Measurements from ENCODE around the gene SLC35E2B.
A peak's percentile ranks its signal among the peaks of the same experiment; 100 is the strongest.
"Not testable (repeated sequence)": the region's sequence is repeated elsewhere in the genome, so short reads cannot be mapped to it uniquely, and the experiment has no call there.

Gene SLC35E2B

DNA sequence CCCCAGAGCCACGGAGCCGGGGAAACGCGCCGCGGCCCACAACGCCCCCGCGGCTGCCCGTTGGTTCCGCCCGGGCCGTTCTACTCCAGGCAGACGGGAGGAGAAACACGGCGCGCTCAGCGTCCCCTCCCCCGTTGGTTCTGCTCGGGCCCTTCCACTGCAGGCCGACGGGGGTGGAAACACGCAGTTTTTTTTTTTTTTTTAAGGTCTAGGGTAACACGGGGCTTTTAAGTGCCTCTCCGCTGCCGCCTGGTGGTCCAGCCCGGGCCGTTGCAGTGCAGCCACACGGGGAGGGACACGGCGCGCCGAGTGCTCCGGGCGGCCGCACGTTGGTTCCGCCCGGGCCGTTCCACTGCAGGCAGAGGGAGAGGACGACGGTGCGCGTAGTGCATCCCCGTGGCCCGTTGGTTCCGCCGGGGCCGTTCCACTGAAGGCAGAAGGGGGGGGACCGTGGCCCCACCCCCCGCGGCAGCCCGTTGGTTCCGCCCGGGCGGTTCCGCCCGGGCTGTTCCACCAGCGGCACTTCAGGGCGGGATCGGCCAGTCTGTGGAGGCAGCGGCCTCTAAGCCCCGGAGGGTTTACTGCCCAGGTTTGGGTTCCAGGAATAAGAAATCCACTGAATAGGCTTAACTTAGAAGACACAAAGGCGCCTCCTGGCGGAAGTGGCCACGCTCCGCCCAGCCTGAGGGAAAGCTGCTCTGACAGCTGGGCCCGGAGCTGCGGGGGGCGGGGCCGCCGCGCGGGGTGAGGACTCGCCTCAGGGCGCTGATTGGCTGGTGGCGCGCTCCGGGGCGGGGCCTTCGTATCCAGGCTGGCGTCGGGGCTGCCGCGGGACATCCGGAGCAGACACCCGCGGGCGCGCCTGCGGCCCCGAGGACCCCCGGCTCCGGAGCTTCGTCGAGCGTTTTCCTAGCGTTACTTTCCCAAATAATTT is at the start of gene SLC35E2B:
Gene SLC35E2B, minus strand, starts transcription at position 82 of the 934 bp plus-strand sequence. CDS start 16,096 bp downstream, outside the sequence.
- peak; percentile 87 for DNase-seq

DNA sequence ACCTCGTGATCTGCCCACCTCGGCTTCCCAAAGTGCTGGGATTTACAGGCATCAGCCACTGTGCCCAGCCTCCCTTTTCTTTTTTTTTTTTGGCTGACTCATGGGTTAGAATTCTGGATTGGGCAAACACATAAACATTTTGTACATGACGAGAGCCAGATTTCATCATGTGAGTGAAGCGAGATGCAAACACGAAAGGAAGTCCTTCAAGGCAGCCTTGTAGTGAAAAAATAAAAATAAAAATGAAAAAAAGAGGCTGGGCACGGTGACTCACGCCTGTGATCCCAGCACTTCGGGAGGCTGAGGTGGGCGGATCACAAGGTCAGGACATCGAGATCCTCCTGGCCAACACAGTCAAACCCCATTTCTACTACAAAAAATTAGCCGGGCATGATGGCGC is 48.4 kb upstream of the SLC35E2B start:
- DNase-seq = not testable (repeated sequence)

DNA sequence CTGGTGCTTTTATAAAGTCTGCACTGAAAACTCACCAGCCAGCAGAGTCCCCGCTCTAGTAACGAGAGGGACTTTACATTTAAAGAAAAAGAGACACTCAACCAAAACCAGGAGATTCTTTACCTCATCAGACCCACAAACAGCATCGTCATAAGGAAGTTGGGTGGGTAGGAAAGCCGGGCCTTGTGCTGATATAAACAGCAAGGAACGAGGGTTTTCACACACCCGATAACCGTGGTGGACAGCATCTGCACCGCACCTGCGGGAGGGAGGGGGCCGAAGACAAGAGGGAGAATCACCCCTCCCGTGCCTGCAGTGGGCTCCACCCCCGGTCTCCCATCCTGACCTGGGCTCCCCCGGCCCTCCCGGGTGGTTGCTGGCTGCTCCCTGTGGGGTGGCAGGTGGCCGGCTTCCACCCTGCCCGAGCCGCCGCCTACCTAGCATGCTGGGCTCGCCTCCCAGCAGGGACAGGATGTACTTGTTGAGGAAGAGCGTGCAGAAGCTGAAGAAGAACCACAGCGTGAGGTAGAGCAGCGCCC is 46.3 kb upstream of the SLC35E2B start:
- DNase-seq = not testable (repeated sequence)

DNA sequence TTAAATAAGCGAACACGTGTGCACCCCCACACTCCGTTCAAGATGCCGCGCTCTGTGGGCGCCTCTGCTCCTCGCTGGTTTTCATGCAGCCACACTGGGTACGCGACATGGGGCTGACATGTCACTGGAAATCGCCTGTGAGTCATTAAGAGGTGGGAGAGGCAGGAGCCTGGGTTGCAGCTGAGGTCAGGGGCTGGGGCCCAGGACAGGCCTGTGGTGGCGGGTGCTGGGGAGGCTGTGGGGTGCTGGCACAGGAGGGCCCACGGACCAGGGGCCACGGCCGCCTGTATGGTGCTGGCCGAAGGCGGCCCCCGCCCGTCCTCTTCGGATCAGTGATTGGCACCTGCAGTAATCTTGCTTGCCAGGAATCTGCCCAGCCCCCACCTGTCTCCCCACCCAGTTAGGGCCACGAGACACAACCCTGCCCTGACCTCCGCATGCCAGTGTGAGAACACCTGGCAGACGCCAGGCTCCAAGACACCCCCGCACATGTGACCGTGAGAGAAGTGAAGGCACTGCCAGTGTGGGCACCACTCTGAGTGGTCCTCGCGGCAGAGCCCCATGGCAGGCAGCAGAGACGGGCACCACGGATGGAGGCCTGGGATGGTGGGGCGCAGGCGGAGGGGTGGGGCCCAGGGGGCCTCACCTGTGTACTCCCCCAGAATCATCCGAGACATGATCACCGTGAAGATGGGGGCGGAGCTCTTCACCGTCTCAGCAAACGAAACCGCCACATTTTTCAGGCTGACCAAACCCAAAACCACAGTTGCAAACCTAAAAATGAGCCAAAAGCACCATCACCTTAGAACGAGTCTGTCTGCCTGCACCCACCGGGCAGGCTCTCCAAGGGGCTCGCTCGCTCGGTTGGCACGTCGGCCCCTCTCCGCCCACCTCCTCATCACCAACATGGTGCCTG is 45.3 kb upstream of the SLC35E2B start:
- DNase-seq = not testable (repeated sequence)

DNA sequence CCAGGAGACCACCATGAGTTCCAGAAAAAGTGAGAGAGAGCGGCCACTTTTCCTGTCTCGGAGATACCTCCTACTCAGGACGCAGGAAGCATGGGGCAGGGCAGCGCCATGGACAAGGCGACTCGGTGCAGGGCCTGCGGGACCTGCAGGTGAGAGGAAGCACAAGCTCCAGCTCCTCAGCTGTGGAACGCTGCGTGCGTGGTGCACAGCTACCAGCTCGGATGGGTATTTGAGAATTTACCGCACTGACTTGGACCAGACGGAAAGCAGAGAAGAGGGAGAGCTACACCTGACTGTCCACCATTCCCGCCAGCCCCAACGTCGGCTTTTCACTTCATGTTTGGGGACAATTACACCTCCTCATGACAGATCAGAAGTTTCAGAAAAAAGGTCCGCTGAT is 39.8 kb upstream of the SLC35E2B start:
- no peak for DNase-seq

DNA sequence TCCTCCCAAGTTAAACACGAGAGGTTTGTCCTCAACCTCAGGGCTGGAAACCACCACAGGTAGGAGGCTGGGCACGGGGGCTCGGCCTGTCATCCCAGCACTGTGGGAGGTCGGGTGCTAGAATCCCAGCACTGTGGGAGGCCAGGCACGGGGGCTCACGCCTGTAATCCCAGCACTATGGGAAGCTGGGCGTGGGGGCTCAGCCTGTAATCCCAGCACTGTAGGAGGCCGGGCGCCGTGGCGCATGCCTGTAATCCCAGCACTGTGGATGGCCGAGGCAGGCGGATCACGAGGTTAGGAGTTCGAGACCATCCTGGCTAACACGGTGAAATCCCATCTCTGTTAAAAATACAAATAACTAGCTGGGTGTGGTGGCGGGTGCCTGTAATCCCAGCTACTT is 38.3 kb upstream of the SLC35E2B start:
- no peak for DNase-seq

DNA sequence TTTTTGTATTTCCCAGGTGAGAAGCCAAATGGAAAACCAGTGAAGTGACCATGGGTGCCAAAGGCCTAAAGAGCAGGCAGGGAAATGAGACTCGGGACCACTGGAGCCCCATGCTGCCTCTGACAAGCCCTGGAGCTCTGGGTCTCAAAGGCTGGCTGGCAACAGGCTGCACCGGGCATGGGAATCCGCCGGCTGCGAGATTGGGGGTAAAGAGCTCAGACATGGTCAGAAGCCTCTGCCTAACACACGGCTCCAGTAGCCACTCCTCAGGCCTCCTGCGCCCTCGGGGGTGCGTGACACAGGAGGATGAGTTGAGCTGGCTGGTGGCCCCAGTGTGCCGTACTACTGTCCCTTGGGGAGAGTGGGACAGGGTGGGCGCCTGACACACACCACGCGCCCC is 37.6 kb upstream of the SLC35E2B start:
- not testable (repeated sequence) for DNase-seq

DNA sequence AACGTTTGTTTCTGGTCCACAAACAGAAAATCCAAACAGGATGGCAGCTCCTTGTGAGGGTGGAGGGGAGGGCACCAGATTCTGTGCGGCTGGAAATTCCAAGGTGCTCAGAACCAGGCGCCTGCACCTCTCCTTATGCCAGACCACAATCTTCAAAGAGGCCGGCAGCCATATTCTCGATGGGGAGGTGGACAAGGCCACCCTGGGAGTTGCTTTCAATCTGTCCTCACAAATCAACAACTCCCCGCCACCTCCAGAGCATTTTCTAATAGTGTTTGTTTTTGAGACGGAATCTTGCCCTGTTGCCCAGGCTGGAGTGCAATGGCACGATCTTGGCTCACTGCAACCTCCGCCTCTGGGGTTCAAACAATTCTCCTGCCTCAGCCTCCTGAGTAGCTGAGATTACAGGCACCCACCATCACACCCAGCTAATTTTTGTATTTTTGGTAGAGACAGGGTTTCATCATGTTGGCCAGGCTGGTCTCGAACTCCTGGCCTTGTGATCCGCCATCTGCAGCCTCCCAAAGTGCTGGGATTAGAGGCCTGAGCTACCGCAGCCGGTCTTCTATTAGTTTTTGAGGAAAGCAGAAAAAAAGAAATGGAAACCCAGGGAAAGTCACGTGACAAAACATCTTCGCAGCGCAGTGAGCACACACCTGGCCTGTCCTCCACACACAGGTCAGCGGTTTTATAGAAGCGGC is 36.7 kb upstream of the SLC35E2B start:
- not testable (repeated sequence) for DNase-seq

DNA sequence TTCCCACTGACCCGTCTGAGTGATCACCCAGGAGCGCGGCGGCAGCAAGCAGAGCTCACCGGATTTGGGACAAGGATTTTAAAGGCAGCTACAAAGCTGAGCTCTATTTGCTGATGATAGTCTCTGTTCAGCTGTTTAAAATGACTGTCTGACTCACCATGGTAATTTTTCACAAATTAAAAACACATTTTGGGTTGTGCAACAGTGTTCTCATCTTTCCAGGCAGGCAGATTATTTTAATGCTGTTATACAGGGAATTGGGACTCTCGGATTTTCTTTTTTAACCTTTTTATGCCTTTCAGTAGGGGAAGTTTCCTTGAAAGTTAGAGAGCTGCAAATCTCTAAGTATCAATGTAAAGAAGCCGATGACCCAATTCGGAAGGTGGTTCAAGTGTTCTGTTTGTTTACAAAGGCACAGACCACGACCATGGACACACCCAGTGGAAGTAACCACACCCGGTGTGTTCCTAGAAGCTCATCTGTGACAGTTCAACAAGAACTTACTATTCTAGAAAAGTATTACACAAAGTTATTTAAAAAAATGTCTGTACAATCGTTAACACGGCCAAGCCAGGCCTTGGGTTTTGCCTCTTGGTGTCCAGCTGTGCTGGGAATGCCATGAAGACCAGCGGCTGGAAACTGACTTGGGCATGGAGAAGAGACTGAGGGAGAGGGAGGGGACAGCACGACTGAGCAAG is 35.9 kb upstream of the SLC35E2B start:
- not testable (repeated sequence) for DNase-seq

DNA sequence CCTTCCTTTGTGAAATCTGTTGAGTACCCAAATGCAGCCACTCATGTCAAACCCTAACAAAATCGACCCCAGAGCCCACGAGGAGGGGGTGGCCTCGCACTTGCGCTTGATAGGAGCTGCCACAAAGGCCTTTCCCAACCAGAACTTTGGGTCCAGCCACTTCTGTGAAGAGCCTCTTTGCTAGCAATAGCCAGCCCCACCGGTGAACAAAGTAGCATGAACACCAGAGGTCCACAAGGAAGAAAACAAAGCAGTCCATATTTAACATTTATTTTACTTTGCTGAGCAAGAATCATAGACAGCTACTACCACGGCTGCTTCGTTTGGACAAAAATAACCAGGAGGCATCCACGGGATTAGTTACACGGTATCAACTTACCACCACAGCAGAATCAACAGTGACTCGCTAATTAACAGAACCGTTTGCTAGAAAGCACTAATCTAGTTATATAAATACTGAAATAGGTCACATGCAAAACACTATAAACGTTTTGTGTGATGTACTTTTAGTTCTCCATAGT is 34.6 kb upstream of the SLC35E2B start:
- DNase-seq = not testable (repeated sequence)

DNA sequence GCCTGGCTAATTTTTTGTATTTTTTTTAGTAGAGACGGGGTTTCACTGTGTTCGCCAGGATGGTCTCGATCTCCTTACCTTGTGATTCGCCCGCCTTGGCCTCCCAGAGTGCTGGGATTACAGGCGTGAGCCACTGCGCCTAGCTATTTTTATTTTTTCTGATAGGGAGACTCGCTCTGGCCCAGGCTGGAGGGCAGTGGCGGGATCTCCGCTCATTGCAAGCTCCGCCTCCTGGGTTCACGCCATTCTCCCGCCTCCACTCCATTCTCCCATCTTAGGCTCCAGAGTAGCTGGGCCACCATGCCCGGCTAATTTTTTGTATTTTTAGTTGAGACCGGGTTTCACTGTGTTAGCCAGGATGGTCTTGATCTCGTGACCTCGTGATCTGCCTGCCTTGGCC is 33.5 kb upstream of the SLC35E2B start:
- not testable (repeated sequence) for DNase-seq

DNA sequence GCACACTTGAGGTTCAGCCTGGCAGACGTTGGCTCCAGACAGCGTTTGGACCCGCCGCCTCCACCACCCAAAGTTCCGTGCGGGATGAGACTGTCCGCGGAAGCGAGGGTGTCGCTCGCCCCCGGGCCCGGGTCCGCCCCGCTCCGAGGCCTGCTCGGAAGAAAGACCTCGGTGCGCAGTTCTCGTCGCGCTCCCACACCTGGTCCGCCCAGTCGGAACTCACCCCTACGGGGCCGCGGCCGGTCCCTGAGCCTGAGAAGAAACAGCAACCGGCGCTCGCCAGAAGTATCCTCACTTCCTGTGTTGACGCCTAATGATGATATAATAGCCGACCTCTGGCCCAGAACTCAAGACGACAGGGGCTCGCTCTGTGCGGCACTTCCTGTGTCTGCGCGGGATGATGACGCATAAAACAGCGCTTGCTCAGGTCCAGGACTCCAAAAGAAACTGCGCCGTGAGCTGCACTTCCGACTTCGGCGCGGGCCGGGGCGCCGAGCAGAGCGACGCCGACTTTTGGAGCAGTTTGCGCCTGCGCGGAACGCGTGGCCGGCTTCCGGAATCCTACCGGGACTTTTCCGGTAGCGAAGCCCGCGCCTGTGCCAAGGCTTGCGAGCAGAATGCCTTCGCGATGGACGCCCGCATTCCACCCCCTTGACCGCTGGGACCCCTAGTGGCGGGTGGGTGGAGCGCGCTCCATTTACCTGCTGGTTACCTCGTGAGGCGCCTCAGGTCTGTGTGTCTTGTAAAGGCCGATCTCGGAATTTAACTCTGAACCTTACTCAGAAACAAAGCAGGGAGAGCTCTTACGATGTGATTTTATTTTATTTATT is 31.7 kb upstream of the SLC35E2B start, which contains the start of gene CDK11A:
Gene CDK11A, minus strand, starts transcription at position 323 of the 830 bp plus-strand sequence. CDS start 1,539 bp downstream, outside the sequence.
- DNase-seq = peak; percentile 88

DNA sequence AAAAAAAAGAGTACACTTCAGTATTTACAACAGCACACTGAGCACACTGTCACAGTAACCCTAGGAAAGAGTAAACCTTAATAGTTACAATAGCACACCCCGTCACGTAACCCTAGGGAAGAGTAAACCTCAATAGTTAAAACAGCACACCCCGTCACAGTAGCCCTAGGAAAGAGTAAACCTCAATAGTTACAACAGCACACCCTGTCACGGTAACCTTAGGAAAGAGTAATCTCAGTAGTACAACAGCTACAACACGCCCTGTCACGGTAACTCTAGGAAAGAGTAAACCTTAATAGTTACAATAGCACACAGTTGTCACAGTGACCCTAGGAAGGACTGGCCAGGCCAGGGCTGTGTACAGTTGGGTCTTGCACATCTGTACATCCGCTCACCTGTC is 28.6 kb upstream of the SLC35E2B start:
- DNase-seq = no peak

DNA sequence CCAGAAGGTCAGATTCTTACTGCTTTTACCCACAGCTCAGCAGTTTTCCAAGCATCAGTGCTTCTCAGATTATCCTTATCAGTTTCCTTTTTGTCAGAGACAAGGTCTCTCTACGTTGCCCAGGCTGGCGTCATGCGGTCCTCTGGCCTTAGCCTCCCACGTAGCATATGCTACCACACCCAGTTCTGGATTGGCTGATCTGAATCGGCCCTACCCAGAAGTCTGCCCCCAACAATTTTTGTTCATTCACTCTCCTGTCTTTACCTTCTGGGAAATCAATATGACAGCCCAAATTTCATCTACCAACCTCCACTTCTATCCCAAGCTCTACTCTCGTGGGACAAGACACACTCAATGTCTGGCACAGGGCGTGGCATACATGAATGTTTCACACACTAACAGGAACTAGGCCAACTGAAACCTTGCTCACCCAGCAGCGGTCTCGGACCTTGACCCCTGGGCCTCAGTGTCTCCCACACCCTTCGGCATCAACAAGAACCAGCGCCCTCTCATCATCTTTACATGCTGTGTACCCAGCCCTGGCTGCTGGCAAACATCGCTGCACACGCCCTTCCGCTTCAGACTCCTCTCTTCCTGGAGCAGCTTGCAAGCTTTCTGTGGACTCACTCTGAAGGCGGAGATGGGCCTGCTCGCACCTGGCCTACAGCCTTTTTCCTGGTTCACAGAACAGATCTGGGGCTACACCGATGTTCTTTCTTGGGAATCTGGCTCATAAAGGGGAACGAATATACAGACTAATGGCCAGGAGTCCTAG is 22.7 kb upstream of the SLC35E2B start:
- DNase-seq = not testable (repeated sequence)

DNA sequence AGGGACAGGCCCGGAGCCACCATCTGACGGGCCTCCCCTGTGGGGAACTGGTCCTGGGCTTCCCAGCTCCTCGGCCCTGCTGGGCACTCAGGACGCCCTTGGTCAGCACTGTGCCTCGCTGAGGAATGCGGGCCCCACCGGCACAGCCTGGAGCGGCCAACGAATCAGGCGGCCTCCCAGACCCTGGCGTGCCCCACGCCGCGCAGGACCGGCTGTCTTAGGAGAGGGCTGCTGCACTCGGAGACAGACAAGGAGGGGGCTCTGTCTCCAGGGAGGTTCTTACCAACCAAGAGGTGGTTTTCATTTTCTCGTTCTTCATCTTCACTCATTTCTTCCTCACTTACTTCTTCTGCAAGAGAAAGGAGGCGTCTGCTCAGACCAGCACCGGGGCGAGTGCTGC is 15.3 kb upstream of the SLC35E2B start:
- DNase-seq = not testable (repeated sequence)

DNA sequence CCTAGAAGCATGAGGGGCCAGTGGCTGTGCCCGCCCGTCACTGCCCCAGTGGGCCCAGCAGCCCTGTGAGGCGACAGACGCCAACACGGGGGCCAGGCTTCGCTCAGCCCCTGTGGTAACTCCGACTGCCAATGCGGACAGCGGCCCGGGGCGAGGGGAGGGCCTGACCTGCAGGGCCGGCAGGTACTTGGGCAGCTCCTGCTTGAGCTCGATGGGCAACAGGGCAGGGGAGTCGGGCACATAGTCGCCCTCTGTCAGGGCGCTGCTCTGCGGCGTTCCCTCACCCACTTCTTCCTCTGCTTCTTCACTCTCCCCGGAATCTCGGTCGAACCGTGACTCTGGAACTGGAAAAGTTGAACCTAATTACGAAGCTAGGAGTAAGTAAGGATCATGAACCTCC is 14.6 kb upstream of the SLC35E2B start:
- not testable (repeated sequence) for DNase-seq

DNA sequence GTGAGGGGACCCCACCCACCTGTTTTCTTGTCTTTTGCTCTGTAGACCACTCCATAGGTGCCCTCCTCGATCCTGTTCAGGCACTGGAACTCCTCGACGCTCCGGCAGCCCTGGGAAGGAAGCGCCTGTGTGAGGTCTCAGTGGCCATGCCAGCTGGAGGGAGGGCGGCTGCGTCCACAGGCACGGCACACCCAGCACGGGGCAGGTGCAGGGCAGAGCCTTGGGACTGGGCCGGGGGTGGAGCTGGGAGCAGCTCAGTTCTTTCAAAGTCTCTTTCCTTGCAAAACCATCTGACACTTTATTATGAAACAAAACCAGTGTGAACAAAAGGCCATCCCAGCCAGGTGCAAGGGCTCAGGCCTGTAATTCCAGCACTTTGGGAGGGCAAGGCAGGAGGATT is 13.0 kb upstream of the SLC35E2B start:
- DNase-seq = not testable (repeated sequence)

DNA sequence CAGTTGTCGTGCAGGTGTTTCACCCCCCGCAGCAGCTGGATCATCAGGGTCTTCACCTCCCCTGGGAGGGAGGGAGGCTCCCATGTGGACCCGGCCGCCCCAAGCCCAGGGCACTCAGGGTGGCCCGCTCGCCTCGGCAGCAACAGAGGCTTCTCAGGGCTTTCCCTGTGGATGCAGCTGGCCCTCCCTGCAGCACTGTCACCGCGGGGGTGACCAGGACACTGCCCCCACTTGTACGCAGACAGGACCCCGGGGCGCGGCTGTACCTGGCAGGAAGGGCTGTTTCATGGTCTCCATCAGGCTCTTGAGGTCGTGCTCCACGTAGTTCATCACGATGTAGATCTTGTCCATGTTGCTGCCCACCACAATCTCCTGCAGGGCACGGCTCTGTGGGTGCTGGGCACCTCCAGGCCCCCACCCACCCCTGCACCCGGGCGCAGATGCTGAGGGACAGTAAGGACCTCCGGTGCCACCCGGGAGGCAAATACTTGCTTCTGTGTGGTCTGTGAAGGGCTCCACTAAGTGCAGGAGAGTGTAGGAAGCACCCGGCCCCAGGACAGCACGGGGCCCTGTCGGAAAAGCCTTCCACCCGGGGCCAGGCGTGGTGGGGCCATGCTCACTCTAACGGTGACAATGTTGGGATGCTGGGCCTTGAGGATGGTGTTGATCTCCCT is 11.8 kb upstream of the SLC35E2B start:
- not testable (repeated sequence) for DNase-seq

DNA sequence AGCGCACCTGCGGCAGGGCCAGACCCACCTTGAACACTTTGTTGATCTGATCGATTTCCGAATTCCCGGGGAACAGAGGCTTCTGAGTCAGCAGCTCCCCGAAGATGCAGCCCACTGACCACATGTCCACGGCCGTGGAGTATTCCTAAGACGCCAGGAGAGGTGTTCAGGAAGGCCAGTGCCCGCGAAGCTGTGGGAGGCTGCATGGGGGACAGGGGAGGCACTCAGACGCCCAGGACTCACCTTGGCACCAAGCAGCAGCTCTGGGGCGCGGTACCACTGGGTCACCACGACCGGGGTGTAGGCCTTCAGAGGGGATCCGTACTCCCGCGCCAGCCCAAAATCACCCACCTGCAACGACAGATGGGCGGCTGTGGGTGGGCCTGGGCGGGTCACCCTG is 11.2 kb upstream of the SLC35E2B start:
- DNase-seq = no peak
